Colonic mucosa (tissue), 4 donors: ENCODE measurements around the gene UNC5C. TPM values are rescaled to one million over a fixed set of nuclear protein-coding genes. Genes with fewer than 3 reads are reported as not detected.

ENCODE experiments used
- DNase-seq: peaks from one replicate; pipeline ENCODE4 v3.0.0-alpha.2; 2020
- H3K27ac ChIP-seq: fragments of 200-600 bp; one replicate; pipeline ENCODE4 v1.8.0; 2021
- H3K27me3 ChIP-seq: fragments of 200-600 bp; one replicate; pipeline ENCODE4 v1.8.0; 2021
- H3K36me3 ChIP-seq: fragments of 200-600 bp; one replicate; pipeline ENCODE4 v1.8.0; 2021
- H3K4me1 ChIP-seq: fragments of 200-600 bp; one replicate; pipeline ENCODE4 v1.8.0; 2021; ENCODE audit warnings: mild to moderate bottlenecking
- H3K4me3 ChIP-seq: fragments of 200-600 bp; one replicate; pipeline ENCODE4 v1.8.0; 2021
- H3K9ac ChIP-seq, 2 donors: one replicate each; pipeline ENCODE4 v1.7.0; 2013; ENCODE audit warnings: control low read depth in 2 of 2, low read depth in 2 of 2, low read length in 2 of 2
- H3K9me3 ChIP-seq: fragments of 200-600 bp; one replicate; pipeline ENCODE4 v1.8.0; 2021
- intact Hi-C: fragments of 100-400 bp; cut with DNase I; formaldehyde crosslinking; loops from one replicate; pipeline ENCODE4 v1.14.1; 2022
- total RNA-seq, 2 donors: library from RNA; stranded (reverse); fragmentation: NEBNext Ultra II Directional in 1 of 2; extraction: Animal tissue kit (Norgen Biotek cat#: 25700) in 1 of 2; gene quantifications; one replicate each; pipeline ENCODE4 v1.2.1, GENCODE V29; 2021
- TF ChIP-seq, protein P1 (sequence below): fragments of 200-600 bp; IDR thresholded peaks from one replicate; pipeline ENCODE4 v1.8.0; 2022; ENCODE audit warnings: antibody characterized with exemption, mild to moderate bottlenecking
- donor health status: healthy.
- donor health status: DM: no; HTN: no; CAD: no.
- donor health status: DM: no; HTN: no; CAD: no.

UNC5C gene
- total RNA-seq, 2 donors from 2014 or later, result 3.9 to 4.2 TPM

DNA sequence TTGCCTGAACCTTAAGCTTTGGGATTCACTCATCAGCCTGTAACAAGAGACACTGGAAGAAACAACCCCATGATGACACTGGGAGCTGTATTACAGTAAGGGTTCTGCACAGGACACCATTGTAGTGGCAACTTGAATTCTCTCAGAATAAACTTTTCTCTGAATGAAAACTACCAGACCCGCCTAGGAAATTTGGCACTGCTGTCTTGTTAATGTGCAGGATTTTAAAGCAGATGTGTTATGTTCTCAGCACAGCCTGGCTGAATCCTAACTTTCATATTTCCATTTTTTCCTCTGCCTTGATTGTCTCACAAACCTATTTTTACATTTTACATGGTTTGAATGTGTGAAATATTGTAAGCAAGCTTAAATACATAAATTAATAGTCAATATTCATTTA lies 253.6 kb downstream of the UNC5C start:
- Histone ChIP-seq H3K9me3 (no peaks in the 10 kb centered on the region), H3K36me3 (no peaks in the 10 kb centered on the region), H3K27me3 (no peaks in the 10 kb centered on the region), H3K27ac (no peak overlapping the region), H3K4me3 (no peak overlapping the region), H3K4me1 (no peaks in the 10 kb centered on the region), H3K9ac (no peak overlapping the region)
- no peak for DNase-seq
- TF ChIP-seq, protein P1, sequence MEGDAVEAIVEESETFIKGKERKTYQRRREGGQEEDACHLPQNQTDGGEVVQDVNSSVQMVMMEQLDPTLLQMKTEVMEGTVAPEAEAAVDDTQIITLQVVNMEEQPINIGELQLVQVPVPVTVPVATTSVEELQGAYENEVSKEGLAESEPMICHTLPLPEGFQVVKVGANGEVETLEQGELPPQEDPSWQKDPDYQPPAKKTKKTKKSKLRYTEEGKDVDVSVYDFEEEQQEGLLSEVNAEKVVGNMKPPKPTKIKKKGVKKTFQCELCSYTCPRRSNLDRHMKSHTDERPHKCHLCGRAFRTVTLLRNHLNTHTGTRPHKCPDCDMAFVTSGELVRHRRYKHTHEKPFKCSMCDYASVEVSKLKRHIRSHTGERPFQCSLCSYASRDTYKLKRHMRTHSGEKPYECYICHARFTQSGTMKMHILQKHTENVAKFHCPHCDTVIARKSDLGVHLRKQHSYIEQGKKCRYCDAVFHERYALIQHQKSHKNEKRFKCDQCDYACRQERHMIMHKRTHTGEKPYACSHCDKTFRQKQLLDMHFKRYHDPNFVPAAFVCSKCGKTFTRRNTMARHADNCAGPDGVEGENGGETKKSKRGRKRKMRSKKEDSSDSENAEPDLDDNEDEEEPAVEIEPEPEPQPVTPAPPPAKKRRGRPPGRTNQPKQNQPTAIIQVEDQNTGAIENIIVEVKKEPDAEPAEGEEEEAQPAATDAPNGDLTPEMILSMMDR, result no peak
- intact Hi-C loops, result no loop called here

DNA sequence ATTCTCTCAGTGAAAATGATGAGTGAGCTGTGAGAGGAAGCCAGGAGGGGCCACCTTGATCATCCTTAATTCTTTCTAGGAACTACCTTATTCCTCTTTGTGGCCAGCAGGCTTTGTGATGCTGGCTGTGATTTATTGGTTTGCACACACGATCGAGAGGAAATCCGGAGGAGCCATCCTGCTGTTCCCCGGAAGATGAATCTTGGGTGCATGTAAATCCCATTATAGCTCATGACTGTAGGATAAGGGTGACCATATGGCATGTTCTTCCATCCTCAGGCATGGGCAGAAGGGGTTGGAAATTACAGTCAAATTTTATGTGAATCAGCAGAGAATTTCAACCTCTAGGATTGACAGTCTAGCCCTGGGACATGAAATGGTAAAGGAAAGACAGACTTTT lies 254.5 kb downstream of the UNC5C start:
- H3K36me3 ChIP-seq, result no peaks in the 10 kb centered on the region
- DNase-seq, result no peak
- H3K27ac ChIP-seq, result no peak overlapping the region
- intact Hi-C loops, result no loop called here
- H3K9me3 ChIP-seq, result no peaks in the 10 kb centered on the region
- H3K27me3 ChIP-seq, result no peaks in the 10 kb centered on the region
- TF ChIP-seq, protein P1, result no peak
- H3K4me3 ChIP-seq, result no peak overlapping the region
- H3K4me1 ChIP-seq, result no peaks in the 10 kb centered on the region
- no peak overlapping the region for H3K9ac ChIP-seq

DNA sequence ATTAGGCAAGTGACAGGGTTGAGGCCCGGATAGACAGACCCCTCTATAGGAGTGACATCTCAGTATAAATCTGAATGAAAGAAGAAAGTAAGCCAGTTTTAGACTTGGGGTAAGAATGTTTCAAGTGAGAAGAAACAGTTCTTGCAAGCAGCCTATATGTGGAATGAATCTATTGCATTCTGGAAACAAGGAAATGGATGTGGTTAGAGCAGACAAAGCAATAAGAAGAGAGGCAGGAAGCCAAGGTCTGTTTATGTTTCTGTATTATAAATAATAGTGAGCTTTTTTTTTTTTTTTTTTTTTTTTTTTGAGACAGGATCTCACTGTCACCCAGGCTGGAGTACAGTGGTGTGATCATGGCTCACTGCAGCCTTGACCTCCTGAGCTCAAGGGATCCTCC lies 255.8 kb downstream of the UNC5C start:
- H3K36me3 ChIP-seq, result no peaks in the 10 kb centered on the region
- no peaks in the 10 kb centered on the region for H3K4me1 ChIP-seq
- DNase-seq, result no peak
- no peak overlapping the region for H3K27ac ChIP-seq
- no peak overlapping the region for H3K4me3 ChIP-seq
- intact Hi-C loops, result no loop called here
- no peaks in the 10 kb centered on the region for H3K9me3 ChIP-seq
- H3K9ac ChIP-seq, result no peak overlapping the region
- H3K27me3 ChIP-seq, result no peaks in the 10 kb centered on the region
- TF ChIP-seq, protein P1, result no peak

DNA sequence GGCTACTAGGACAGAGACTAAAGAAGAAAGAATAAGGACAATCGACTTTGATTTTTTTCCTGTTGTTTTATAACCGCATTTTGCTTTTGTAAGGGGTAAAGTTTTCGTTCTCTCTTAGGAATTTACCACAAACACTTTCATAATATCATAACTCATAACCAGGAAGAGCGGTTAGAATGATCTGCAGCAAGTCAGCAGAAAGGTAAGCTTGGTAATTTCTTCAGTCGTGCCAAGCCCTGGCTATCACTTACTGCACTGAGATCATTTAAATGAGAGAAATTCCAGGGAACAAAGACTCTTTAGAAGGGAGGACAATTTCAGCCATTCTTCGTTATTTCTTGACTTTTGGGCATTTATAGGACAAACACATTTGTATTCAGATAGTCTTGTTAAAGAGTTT lies 258.1 kb downstream of the UNC5C start:
- TF ChIP-seq, protein P1, result no peak
- intact Hi-C loops, result no loop called here
- Histone ChIP-seq H3K9me3 (no peaks in the 10 kb centered on the region), H3K4me3 (no peak overlapping the region), H3K27ac (no peak overlapping the region), H3K36me3 (no peaks in the 10 kb centered on the region), H3K27me3 (no peaks in the 10 kb centered on the region), H3K4me1 (no peaks in the 10 kb centered on the region), H3K9ac (no peak overlapping the region)
- DNase-seq, result no peak

DNA sequence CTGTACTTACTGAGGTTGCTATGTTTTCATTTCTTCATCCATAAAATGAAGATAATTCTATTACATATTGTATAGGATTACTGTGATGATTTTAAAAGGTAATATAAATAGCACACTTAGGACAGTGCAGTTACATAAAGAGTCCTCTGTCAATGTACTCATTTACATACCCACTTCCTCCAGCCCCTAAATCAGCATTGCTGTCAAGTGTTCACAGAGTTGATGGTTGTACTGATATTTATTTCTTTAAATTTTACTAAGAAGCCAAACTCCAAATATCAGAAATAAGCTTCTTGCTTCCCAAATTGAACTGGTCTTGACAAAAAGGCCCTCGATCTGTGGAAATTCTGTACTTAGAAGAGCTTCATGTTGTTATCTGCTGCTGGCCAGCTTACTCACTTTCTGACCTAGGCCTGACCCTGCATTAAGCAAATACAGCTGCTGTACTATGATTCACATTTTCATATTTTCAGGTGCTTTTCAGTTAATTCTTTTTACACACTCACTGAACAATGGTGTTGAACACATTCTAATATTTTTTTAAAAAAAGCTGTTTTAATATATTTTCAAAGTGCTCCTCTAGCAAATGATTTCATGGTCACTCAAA lies 259.6 kb downstream of the UNC5C start:
- DNase-seq, result no peak
- H3K27ac ChIP-seq, result no peak overlapping the region
- H3K9me3 ChIP-seq, result no peaks in the 10 kb centered on the region
- no peaks in the 10 kb centered on the region for H3K4me1 ChIP-seq
- no peak overlapping the region for H3K4me3 ChIP-seq
- intact Hi-C loops, result no loop called here
- no peaks in the 10 kb centered on the region for H3K36me3 ChIP-seq
- H3K27me3 ChIP-seq, result no peaks in the 10 kb centered on the region
- no peak overlapping the region for H3K9ac ChIP-seq
- TF ChIP-seq, protein P1, result no peak
